ENCODE measurements around the gene RPUSD3. TPM values are rescaled to one million over a fixed set of nuclear protein-coding genes. Genes with fewer than 3 reads are reported as not detected.
"Not testable (repeated sequence)": the region's sequence is repeated elsewhere in the genome, so short reads cannot be mapped to it uniquely, and the experiment has no call there.

The RPUSD3 gene
- total and polyA plus RNA-seq, 10 donors, result 21.3 to 41.7 (median 30.0) TPM

DNA sequence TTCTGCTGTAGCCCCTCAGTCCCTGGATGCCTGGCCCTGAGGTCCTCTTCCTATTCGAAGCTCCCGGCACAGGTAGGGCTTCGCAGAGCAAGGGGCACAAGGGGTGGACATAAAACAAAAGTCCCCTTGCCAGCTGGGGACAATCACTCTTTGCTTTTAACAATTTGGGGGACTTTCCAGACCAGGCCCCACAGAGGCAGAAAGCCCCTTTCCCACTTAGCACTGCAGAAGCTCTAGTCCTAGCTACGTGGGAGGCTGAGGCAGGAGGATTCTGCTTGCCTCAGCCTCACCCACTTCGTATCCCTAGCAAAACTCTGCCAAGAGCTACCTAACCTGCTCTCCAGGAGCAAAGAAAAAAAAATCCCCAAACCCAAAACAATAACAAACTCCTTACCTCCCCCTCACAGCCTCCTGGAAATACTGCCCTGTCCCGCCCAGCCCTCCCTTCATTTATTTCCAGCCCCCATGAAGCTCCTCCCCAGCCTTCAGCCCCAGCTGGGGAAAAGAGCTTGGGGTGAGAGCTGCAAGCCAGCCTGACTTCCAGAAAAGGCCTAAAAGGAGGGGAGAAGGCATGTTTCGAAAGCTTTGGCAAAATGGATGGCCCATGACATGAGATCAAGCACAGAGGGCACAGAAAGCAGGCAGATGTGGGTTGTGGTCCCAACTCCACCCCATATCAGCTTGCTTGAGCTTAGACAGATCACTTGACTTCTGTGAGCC, 36.2 kb upstream of the RPUSD3 start, which contains the start of gene CIDEC:
Gene CIDEC, minus strand, starts transcription at position 424 of the 720 bp plus-strand sequence. CDS start 1,767 bp downstream, outside the sequence.
- DNase-seq, result peak; percentile 13
- no peak within 1 kb of the TSS for H3K4me3 ChIP-seq
- intact Hi-C loops (cut with DNase I; ENCODE audit: low total_unique reads), result no loop called here
- no peak within 1 kb of the TSS for H3K27ac ChIP-seq
- TF ChIP-seq POLR2AphosphoS5 (IDR thresholded peaks at IDR 0.05), result no peak
- TF ChIP-seq, protein P1, sequence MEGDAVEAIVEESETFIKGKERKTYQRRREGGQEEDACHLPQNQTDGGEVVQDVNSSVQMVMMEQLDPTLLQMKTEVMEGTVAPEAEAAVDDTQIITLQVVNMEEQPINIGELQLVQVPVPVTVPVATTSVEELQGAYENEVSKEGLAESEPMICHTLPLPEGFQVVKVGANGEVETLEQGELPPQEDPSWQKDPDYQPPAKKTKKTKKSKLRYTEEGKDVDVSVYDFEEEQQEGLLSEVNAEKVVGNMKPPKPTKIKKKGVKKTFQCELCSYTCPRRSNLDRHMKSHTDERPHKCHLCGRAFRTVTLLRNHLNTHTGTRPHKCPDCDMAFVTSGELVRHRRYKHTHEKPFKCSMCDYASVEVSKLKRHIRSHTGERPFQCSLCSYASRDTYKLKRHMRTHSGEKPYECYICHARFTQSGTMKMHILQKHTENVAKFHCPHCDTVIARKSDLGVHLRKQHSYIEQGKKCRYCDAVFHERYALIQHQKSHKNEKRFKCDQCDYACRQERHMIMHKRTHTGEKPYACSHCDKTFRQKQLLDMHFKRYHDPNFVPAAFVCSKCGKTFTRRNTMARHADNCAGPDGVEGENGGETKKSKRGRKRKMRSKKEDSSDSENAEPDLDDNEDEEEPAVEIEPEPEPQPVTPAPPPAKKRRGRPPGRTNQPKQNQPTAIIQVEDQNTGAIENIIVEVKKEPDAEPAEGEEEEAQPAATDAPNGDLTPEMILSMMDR (IDR thresholded peaks at IDR 0.05 in 8 of 11, conservative IDR thresholded peaks at IDR 0.05 in 3 of 11), result no peak
- TF ChIP-seq POLR2A (IDR thresholded peaks at IDR 0.05), result no peak
- WGBS, 5 donors, result 84 to 91% (median 87%) methylated on average over 7 of the region's 7 CpGs
- no peaks in the 10 kb centered on the region for H3K36me3 ChIP-seq
- no peaks in the 10 kb centered on the region for H3K4me1 ChIP-seq
- H3K9me3 ChIP-seq, result no peaks in the 10 kb centered on the region
- no peaks in the 10 kb centered on the region for H3K27me3 ChIP-seq (replicated peaks in 1 of 7)

DNA sequence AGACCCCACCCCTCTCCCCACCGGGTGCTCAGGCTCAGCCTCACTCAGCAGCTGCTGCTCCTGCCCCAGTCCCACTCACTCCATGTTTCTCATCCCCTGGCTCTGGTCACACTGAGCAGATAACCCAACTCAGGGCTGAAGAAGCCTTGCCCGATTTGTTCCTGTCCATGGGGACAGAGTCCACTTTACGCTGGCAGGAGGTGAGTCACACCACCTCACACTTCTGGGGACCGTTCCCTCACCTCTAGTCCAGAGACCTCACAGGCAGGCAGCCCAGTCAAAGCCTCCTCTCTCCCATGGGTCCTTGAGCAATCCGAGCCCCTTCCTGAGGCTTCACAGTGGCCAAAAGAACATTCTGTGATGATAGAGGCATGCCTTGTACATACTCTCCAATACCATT, 34.9 kb upstream of the RPUSD3 start:
- Histone ChIP-seq H3K36me3 (no peaks in the 10 kb centered on the region), H3K4me1 (no peaks in the 10 kb centered on the region), H3K9me3 (no peaks in the 10 kb centered on the region), H3K27ac (no peak overlapping the region), H3K4me3 (no peak overlapping the region), H3K27me3 (replicated peaks in 1 of 7) (no peaks in the 10 kb centered on the region)
- DNase-seq, result no peak
- intact Hi-C loops (cut with DNase I; ENCODE audit: low total_unique reads), result no loop called here
- WGBS, 5 donors, result 76 to 89% (median 82%) methylated on average over 5 of the region's 5 CpGs
- TF ChIP-seq POLR2AphosphoS5 (IDR thresholded peaks at IDR 0.05) (no peak), POLR2A (IDR thresholded peaks at IDR 0.05) (no peak)
- TF ChIP-seq, protein P1 (IDR thresholded peaks at IDR 0.05 in 8 of 11, conservative IDR thresholded peaks at IDR 0.05 in 3 of 11), result no peak

DNA sequence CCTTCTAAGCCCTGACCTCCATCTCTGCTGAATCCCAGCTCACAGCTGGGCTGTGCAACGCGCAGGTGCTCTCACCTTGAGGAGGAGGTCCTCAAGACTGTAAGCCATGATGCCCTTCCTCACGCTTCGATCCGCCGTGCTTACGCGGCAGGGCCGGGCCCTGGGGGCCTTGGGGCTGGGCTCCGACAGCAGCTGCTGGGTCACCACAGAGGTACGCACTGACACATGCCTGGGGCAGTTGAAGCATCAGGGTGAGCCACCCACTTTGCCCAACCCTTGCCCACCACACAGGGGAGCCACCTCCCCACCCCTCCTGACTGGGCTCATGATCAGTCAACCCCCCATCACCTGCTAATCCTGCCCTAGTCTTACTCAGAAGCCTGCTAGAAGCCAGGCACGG, 33.2 kb upstream of the RPUSD3 start:
- no peak for TF ChIP-seq POLR2AphosphoS5 (IDR thresholded peaks at IDR 0.05)
- no peak for TF ChIP-seq POLR2A (IDR thresholded peaks at IDR 0.05)
- TF ChIP-seq, protein P1 (IDR thresholded peaks at IDR 0.05 in 8 of 11, conservative IDR thresholded peaks at IDR 0.05 in 3 of 11), result no peak
- intact Hi-C loops (cut with DNase I; ENCODE audit: low total_unique reads), result no loop called here
- peak; percentile 71 for DNase-seq

DNA sequence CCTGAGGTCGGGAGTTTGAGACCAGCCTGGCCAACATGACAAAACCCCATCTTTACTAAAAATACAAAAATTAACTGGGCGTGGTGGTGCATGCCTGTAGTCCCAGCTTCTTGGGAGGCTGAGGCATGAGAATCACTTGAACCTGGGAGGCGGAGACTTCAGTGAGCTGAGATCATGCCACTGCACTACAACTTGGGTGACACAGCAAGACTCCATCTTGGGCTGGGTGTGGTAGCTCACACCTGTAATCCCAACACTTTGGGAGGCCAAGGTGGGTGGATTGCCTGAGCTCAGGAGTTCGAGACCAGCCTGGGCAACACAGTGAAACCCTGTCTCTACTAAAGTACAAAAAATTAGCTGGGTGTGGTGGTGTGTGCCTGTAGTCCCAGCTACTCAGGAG, 32.4 kb upstream of the RPUSD3 start:
- intact Hi-C loops (cut with DNase I; ENCODE audit: low total_unique reads); H3K36me3 ChIP-seq; H3K27me3 ChIP-seq (replicated peaks in 1 of 7); H3K9me3 ChIP-seq; H3K27ac ChIP-seq; DNase-seq; H3K4me1 ChIP-seq; H3K4me3 ChIP-seq: not testable (repeated sequence)
- WGBS, 5 donors, result 81 to 85% (median 83%) methylated on average over 4 of the region's 4 CpGs

More for the DNA sequence above, 33.2 kb upstream of the RPUSD3 start:
- no peaks in the 10 kb centered on the region for H3K27me3 ChIP-seq (replicated peaks in 1 of 7)
- no peaks in the 10 kb centered on the region for H3K4me1 ChIP-seq
- no peaks in the 10 kb centered on the region for H3K9me3 ChIP-seq
- no peak overlapping the region for H3K27ac ChIP-seq
- WGBS, 5 donors, result 29 to 95% (median 92%) methylated on average over 1 to 12 of the region's 12 CpGs
- no peaks in the 10 kb centered on the region for H3K36me3 ChIP-seq
- no peak overlapping the region for H3K4me3 ChIP-seq

All from spleen (tissue), 11 donors.